Smooth muscle cell (in vitro differentiated cells): Measurements from ENCODE around the gene UNC13A. TPM values are rescaled to one million over a fixed set of nuclear protein-coding genes. Genes with fewer than 3 reads are reported as not detected.

ENCODE experiments used
- DNase-seq: peaks from one replicate; lab custom pipeline; 2025; ENCODE audit not compliant: unreplicated experiment; lab: John Stamatoyannopoulos, UW
- H2AFZ ChIP-seq: fragments of 200-600 bp; sonication (generic); 2 replicates; pipeline ENCODE4 v1.6.0; 2016; ENCODE audit warnings: antibody characterized with exemption, low read depth, mild to moderate bottlenecking
- H3F3A ChIP-seq: fragments of 200-600 bp; sonication (generic); 2 replicates; pipeline ENCODE4 v1.6.0; 2017; ENCODE audit warnings: antibody characterized with exemption, low read depth
- H3K27ac ChIP-seq: fragments of 200-600 bp; sonication (generic); 2 replicates; pipeline ENCODE4 v1.5.1; 2016; ENCODE audit warnings: low read depth, mild to moderate bottlenecking
- H3K27me3 ChIP-seq: fragments of 200-600 bp; sonication (generic); 2 replicates; pipeline ENCODE4 v1.6.1; 2016; ENCODE audit warnings: low read depth, mild to moderate bottlenecking
- H3K36me3 ChIP-seq: fragments of 200-600 bp; sonication (generic); 2 replicates; pipeline ENCODE4 v1.5.1; 2016; ENCODE audit warnings: low read depth
- H3K4me1 ChIP-seq: fragments of 200-600 bp; sonication (generic); 2 replicates; pipeline ENCODE4 v1.5.1; 2016; ENCODE audit warnings: low read depth
- H3K4me2 ChIP-seq: fragments of 200-600 bp; sonication (generic); 2 replicates; pipeline ENCODE4 v1.6.0; 2016; ENCODE audit warnings: mild to moderate bottlenecking
- H3K4me3 ChIP-seq: fragments of 200-600 bp; sonication (generic); 2 replicates; pipeline ENCODE4 v1.5.1; 2016; ENCODE audit warnings: mild to moderate bottlenecking
- H3K79me2 ChIP-seq: fragments of 200-600 bp; sonication (generic); 2 replicates; pipeline ENCODE4 v1.6.0; 2016; ENCODE audit warnings: low read depth, mild to moderate bottlenecking
- H3K9ac ChIP-seq: fragments of 200-600 bp; sonication (generic); 2 replicates; pipeline ENCODE4 v1.6.0; 2016; ENCODE audit warnings: low read depth
- H3K9me3 ChIP-seq: fragments of 200-600 bp; sonication (generic); replicated peaks from 2 replicates; pipeline ENCODE4 v1.5.1; 2016; ENCODE audit warnings: low read depth
- H4K20me1 ChIP-seq: fragments of 200-600 bp; sonication (generic); 2 replicates; pipeline ENCODE4 v1.6.0; 2016; ENCODE audit warnings: low read depth
- WGBS: methylation state at CpG from one replicate; pipeline ENCODE4 v1.1.7; 2016; ENCODE audit warnings: low lambda C conversion rate; 5-methylcytosine and 5-hydroxymethylcytosine counted together
- polyA plus RNA-seq: library from polyadenylated mRNA; unstranded; fragments of >200 nt; fragmentation: Nextera tagmentation; extraction: Ambion mirVana; gene quantifications from 2 replicates; pipeline ENCODE4 v1.2.1, GENCODE V29; 2016
- total RNA-seq: library from RNA; depleted of rRNA; stranded (reverse); fragments of >200 nt; gene quantifications from 2 replicates; pipeline ENCODE4 v1.2.3, GENCODE V29; 2014
- TF ChIP-seq, protein P1 (sequence below): fragments of 200-600 bp; sonication (generic); IDR thresholded peaks from 2 replicates; pipeline ENCODE4 v1.5.1; 2017; ENCODE audit warnings: borderline replicate concordance, mild to moderate bottlenecking, antibody characterized with exemption; ENCODE audit not compliant: insufficient read depth, poor library complexity, severe bottlenecking

UNC13A gene
- total and polyA plus RNA-seq, 2 experiments from 2014 or later, result 0.21 to 2.1 TPM

DNA sequence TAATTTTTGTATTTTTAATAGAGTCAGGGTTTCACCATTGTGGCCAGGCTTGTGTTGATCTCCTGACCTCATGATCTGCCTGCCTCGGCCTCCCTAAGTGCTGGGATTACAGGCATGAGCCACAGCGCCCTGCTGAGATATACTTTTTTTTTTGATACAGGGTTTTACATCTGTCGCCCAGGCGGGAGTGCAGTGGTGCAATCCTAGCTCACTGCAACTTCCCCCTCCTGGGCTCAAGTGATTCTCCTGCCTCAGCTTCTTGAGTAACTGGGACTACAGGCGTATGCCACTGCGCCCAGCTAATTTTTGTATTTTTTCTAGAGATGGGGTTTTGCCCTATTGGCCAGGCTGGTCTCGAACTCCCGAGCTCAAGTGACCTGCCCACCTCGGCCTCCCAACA lies 130.7 kb downstream of the UNC13A start:
- Histone ChIP-seq H3K9me3 (no peaks in the 10 kb centered on the region), H3K9ac (no peak overlapping the region), H4K20me1 (no peaks in the 10 kb centered on the region), H3K4me3 (no peak overlapping the region), H3K27ac (peak overlapping the region; percentile 64), H3K36me3 (no peaks in the 10 kb centered on the region), H3K4me2 (peak overlapping the region; percentile 85), H2AFZ (no peak overlapping the region), H3K79me2 (peaks cover 24% of the 10 kb centered on the region), H3K27me3 (no peaks in the 10 kb centered on the region), H3F3A (peaks cover 20% of the 10 kb centered on the region), H3K4me1 (peaks cover 6% of the 10 kb centered on the region)
- no peak for DNase-seq
- 82% methylated on average over 9 of the region's 9 CpGs for WGBS
- TF ChIP-seq, protein P1, sequence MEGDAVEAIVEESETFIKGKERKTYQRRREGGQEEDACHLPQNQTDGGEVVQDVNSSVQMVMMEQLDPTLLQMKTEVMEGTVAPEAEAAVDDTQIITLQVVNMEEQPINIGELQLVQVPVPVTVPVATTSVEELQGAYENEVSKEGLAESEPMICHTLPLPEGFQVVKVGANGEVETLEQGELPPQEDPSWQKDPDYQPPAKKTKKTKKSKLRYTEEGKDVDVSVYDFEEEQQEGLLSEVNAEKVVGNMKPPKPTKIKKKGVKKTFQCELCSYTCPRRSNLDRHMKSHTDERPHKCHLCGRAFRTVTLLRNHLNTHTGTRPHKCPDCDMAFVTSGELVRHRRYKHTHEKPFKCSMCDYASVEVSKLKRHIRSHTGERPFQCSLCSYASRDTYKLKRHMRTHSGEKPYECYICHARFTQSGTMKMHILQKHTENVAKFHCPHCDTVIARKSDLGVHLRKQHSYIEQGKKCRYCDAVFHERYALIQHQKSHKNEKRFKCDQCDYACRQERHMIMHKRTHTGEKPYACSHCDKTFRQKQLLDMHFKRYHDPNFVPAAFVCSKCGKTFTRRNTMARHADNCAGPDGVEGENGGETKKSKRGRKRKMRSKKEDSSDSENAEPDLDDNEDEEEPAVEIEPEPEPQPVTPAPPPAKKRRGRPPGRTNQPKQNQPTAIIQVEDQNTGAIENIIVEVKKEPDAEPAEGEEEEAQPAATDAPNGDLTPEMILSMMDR, result no peak

DNA sequence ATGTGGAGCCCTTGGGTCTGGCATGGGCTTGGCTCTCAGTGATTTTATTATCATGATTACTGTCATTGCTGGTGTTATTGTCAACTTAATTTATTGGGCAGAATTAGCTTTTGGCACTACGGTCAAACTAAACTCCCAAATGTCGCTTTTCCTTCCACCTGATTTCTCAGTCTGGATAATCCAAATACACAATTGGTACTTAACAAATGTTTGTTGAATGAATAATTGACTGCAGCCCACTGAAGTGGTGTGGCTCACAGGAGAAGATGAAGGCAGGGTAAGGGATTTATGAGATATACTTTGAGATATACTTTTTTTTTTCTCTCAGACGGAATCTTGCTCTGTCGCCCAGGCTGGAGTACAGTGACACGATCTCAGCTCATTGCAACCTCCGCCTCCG lies 131.2 kb downstream of the UNC13A start:
- no peaks in the 10 kb centered on the region for H3K9me3 ChIP-seq
- peak overlapping the region; percentile 85 for H3K4me2 ChIP-seq
- H4K20me1 ChIP-seq, result no peaks in the 10 kb centered on the region
- H2AFZ ChIP-seq, result no peak overlapping the region
- TF ChIP-seq, protein P1, result no peak
- no peaks in the 10 kb centered on the region for H3K27me3 ChIP-seq
- peaks cover 24% of the 10 kb centered on the region for H3K79me2 ChIP-seq
- 76% methylated on average over 7 of the region's 7 CpGs for WGBS
- H3K36me3 ChIP-seq, result no peaks in the 10 kb centered on the region
- H3F3A ChIP-seq, result peaks cover 20% of the 10 kb centered on the region
- peak overlapping the region; percentile 64 for H3K27ac ChIP-seq
- peaks cover 6% of the 10 kb centered on the region for H3K4me1 ChIP-seq
- H3K9ac ChIP-seq, result no peak overlapping the region
- H3K4me3 ChIP-seq, result peak overlapping the region; percentile 66
- DNase-seq, result no peak

DNA sequence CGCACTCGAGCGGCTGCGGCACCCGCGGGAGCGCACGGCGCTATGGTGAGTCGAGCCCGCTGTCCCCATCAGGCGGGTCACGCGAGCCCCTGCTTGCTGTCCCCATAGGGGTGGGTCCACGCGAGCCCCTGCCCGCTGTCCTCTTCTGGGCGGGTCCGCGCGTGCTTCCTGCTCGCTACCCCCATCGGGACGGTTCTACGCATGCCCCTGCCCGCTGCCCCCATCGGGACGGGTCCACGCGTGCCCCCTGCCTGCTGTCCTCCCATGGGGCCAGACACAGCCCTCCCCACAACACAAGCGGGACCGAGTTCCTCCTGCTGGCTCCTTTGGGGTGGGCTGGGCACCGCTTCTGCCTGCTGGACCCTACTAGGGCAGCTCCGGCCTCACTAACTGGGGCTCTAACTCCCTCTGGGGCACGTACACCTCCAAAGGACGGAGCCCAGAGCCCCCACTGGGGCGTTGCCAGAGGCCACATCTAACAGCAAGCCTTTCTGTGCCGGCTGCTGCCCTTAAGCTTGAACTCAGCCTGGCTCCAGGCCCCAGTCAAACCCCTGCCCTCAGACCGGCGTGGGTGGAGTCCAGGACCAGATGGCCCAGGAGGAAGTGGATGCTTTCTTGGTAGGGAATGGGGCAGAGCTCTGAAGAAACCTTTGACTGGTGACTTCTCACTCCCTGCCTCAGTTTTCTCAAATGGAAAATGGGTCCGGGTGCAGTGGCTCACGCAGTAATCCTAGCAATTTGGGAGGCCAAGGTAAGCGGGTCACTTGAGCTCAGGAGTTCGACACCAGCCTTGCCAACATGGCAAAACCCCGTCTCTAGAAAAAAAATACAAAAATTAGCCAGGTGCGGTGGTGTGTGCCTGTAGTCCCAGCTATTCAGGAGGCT lies 132.0 kb downstream of the UNC13A start:
- H3K79me2 ChIP-seq, result peaks cover 17% of the 10 kb centered on the region
- no peak overlapping the region for H2AFZ ChIP-seq
- peak overlapping the region; percentile 64 for H3K27ac ChIP-seq
- no peaks in the 10 kb centered on the region for H4K20me1 ChIP-seq
- H3K4me2 ChIP-seq, result peak overlapping the region; percentile 85
- WGBS, result 13% methylated on average over 38 of the region's 46 CpGs
- peak overlapping the region; percentile 66 for H3K4me3 ChIP-seq
- H3K9me3 ChIP-seq, result no peaks in the 10 kb centered on the region
- no peaks in the 10 kb centered on the region for H3K27me3 ChIP-seq
- TF ChIP-seq, protein P1, result no peak
- peak overlapping the region; percentile 74 for H3K9ac ChIP-seq
- DNase-seq, result peak; percentile 62
- H3K36me3 ChIP-seq, result no peaks in the 10 kb centered on the region
- peaks cover 20% of the 10 kb centered on the region for H3F3A ChIP-seq
- peaks cover 6% of the 10 kb centered on the region for H3K4me1 ChIP-seq
